H9 (cell line): ENCODE data around the gene PRR3. TPM values are rescaled to one million over a fixed set of nuclear protein-coding genes. Genes with fewer than 3 reads are reported as not detected.

Experiments
- DNase-seq: peaks from one replicate; pipeline ENCODE4 v3.0.0-alpha.2; 2017
- H2AFZ ChIP-seq: one replicate; pipeline ENCODE4 v1.6.1; 2013; ENCODE audit warnings: mild to moderate bottlenecking, low read length, control low read depth, moderate library complexity
- H2AK5ac ChIP-seq: 2 replicates; pipeline ENCODE4 v1.6.1; 2013; ENCODE audit warnings: low read length, control low read depth, mixed read lengths; ENCODE audit not compliant: insufficient read length
- H2BK120ac ChIP-seq: one replicate; pipeline ENCODE4 v1.6.1; 2013; ENCODE audit warnings: low read depth, mild to moderate bottlenecking, low read length, control low read depth, inconsistent platforms; ENCODE audit not compliant: poor library complexity, severe bottlenecking
- H2BK12ac ChIP-seq: 2 replicates; pipeline ENCODE4 v1.6.1; 2013; ENCODE audit warnings: low read length, control low read depth, mixed read lengths, low read depth; ENCODE audit not compliant: insufficient read length
- H2BK15ac ChIP-seq: 2 replicates; pipeline ENCODE4 v1.6.1; 2013; ENCODE audit warnings: low read depth, low read length, control low read depth
- H2BK20ac ChIP-seq: one replicate; pipeline ENCODE4 v1.6.1; 2013; ENCODE audit warnings: low read depth, mild to moderate bottlenecking, low read length, control low read depth, inconsistent platforms; ENCODE audit not compliant: poor library complexity, severe bottlenecking
- H2BK5ac ChIP-seq: 2 replicates; pipeline ENCODE4 v1.6.1; 2013; ENCODE audit warnings: low read length, control low read depth, mixed read lengths; ENCODE audit not compliant: insufficient read length
- H3K14ac ChIP-seq: 2 replicates; pipeline ENCODE4 v1.6.1; 2013; ENCODE audit warnings: low read length, control low read depth; ENCODE audit not compliant: insufficient read depth
- H3K18ac ChIP-seq: 2 replicates; pipeline ENCODE4 v1.6.1; 2013; ENCODE audit warnings: low read depth, mild to moderate bottlenecking, mixed read lengths, low read length, control low read depth; ENCODE audit not compliant: insufficient read length
- H3K23ac ChIP-seq: 2 replicates; pipeline ENCODE4 v1.6.1; 2013; ENCODE audit warnings: low read length, control low read depth, mixed read lengths, low read depth; ENCODE audit not compliant: insufficient read length
- H3K23me2 ChIP-seq: 2 replicates; pipeline ENCODE4 v1.6.1; 2013; ENCODE audit warnings: low read depth, mild to moderate bottlenecking, mixed read lengths, low read length, control low read depth; ENCODE audit not compliant: insufficient read length, poor library complexity, severe bottlenecking
- H3K27ac ChIP-seq: 2 replicates; pipeline ENCODE4 v1.5.1; 2013; ENCODE audit warnings: low read length, control low read depth, mixed read lengths, low read depth; ENCODE audit not compliant: insufficient read length
- H3K27me3 ChIP-seq: 2 replicates; pipeline ENCODE4 v1.6.1; 2013; ENCODE audit warnings: low read length, control low read depth, inconsistent platforms; ENCODE audit not compliant: insufficient read depth
- H3K4ac ChIP-seq: 2 replicates; pipeline ENCODE4 v1.6.1; 2013; ENCODE audit warnings: low read depth, mild to moderate bottlenecking, control low read depth, inconsistent platforms, low read length, moderate library complexity
- H3K4me1 ChIP-seq: 2 replicates; pipeline ENCODE4 v1.6.1; 2013; ENCODE audit warnings: low read length, control low read depth, inconsistent platforms; ENCODE audit not compliant: insufficient read depth
- H3K4me2 ChIP-seq: 2 replicates; pipeline ENCODE4 v1.6.1; 2013; ENCODE audit warnings: low read length, control low read depth, mixed read lengths; ENCODE audit not compliant: insufficient read length, insufficient read depth
- H3K56ac ChIP-seq: 2 replicates; pipeline ENCODE4 v1.6.1; 2013; ENCODE audit warnings: low read depth, mild to moderate bottlenecking, mixed read lengths, low read length, control low read depth; ENCODE audit not compliant: insufficient read length
- H3K79me1 ChIP-seq: 2 replicates; pipeline ENCODE4 v1.6.1; 2013; ENCODE audit warnings: low read depth, mild to moderate bottlenecking, moderate library complexity, low read length, control low read depth, inconsistent platforms; ENCODE audit not compliant: insufficient read depth, poor library complexity, severe bottlenecking
- H3K79me2 ChIP-seq: 2 replicates; pipeline ENCODE4 v1.6.1; 2013; ENCODE audit warnings: low read length, control low read depth, inconsistent platforms; ENCODE audit not compliant: insufficient read depth
- H3K9ac ChIP-seq: 2 replicates; pipeline ENCODE4 v1.6.1; 2013; ENCODE audit warnings: low read length, control low read depth, mixed read lengths; ENCODE audit not compliant: insufficient read length; ENCODE audit errors: extremely low read depth
- H3K9me3 ChIP-seq: one replicate; pipeline ENCODE4 v1.6.1; 2013; ENCODE audit warnings: low read depth, low read length, inconsistent platforms; ENCODE audit not compliant: control insufficient read depth
- H3T11ph ChIP-seq: one replicate; pipeline ENCODE4 v1.6.1; 2013; ENCODE audit warnings: mild to moderate bottlenecking, low read length, control low read depth, inconsistent platforms
- H4K20me1 ChIP-seq: one replicate; pipeline ENCODE4 v1.6.1; 2013; ENCODE audit not compliant: control insufficient read depth, insufficient read length, insufficient read depth
- H4K5ac ChIP-seq: 2 replicates; pipeline ENCODE4 v1.6.1; 2013; ENCODE audit warnings: low read depth, mild to moderate bottlenecking, mixed read lengths, low read length, control low read depth; ENCODE audit not compliant: insufficient read length
- H4K8ac ChIP-seq: replicated peaks from 2 replicates; pipeline ENCODE4 v1.6.1; 2013; ENCODE audit warnings: low read length, control low read depth, mixed read lengths, low read depth; ENCODE audit not compliant: insufficient read length
- H4K91ac ChIP-seq: 2 replicates; pipeline ENCODE4 v1.6.1; 2013; ENCODE audit warnings: low read depth, mild to moderate bottlenecking, moderate library complexity, mixed read lengths, low read length, control low read depth; ENCODE audit not compliant: insufficient read length
- H3K27ac Mint-ChIP-seq, 3 experiments: 2 replicates in 2 of 3; 3 replicates in 1 of 3; pipeline ENCODE4 v1.8.0; 2020 to 2021; ENCODE audit warnings: mixed read lengths in 3 of 3, mild to moderate bottlenecking in 1 of 3, moderate library complexity in 1 of 3
- H3K27me3 Mint-ChIP-seq: 2 replicates; pipeline ENCODE4 v1.8.0; 2021; ENCODE audit warnings: low read depth, mild to moderate bottlenecking, moderate library complexity, mixed read lengths
- H3K36me3 Mint-ChIP-seq, 3 experiments: 2 replicates in 2 of 3; 3 replicates in 1 of 3; pipeline ENCODE4 v1.8.0; 2020 to 2021; ENCODE audit warnings: low read depth in 3 of 3, mixed read lengths in 3 of 3; ENCODE audit not compliant: insufficient read depth in 1 of 3
- H3K4me1 Mint-ChIP-seq, 2 experiments: 2 replicates each; pipeline ENCODE4 v1.8.0; 2020; ENCODE audit warnings: mixed read lengths in 2 of 2
- H3K4me3 Mint-ChIP-seq, 2 experiments: 2 replicates in 1 of 2; 3 replicates in 1 of 2; pipeline ENCODE4 v1.8.0; 2020 to 2021; ENCODE audit warnings: mild to moderate bottlenecking in 2 of 2, mixed read lengths in 2 of 2, moderate library complexity in 1 of 2
- H3K9me3 Mint-ChIP-seq, 2 experiments: 2 replicates in 1 of 2; 3 replicates in 1 of 2; pipeline ENCODE4 v1.8.0; 2020; ENCODE audit warnings: mild to moderate bottlenecking in 2 of 2, mixed read lengths in 2 of 2, moderate library complexity in 1 of 2
- CTCF ChIP-seq: fragments of 200-600 bp; sonication (generic); conservative IDR thresholded peaks from 3 replicates; pipeline ENCODE4 v1.8.0; 2021; ENCODE audit warnings: antibody characterized with exemption, mild to moderate bottlenecking
- WGBS: extraction: QIAGEN DNeasy Blood & Tissue Kit; methylation state at CpG from one replicate; pipeline ENCODE4 v1.1.7; 2013; ENCODE audit warnings: missing lambda C conversion rate, low lambda C conversion rate, mixed read lengths; ENCODE audit not compliant: insufficient read length; ENCODE audit errors: extremely low coverage; 5-methylcytosine and 5-hydroxymethylcytosine counted together
- total RNA-seq: library from RNA; stranded (reverse); gene quantifications from 2 replicates; pipeline ENCODE4 v1.2.1, GENCODE V29; 2021

Gene PRR3
- total RNA-seq, 1 experiment from 2014 or later: 17.0 TPM

GRCh38 chr6:30557683-30557981, 537 bp downstream of the PRR3 start:
- Histone ChIP-seq H3K4ac (no peak overlapping the region), H2AFZ (no peak overlapping the region), H4K20me1 (no peaks in the 10 kb centered on the region), H2BK15ac (no peak overlapping the region), H3K9ac (peak overlapping the region; percentile 81), H3K4me2 (peak overlapping the region; percentile 82), H3K27me3 (no peaks in the 10 kb centered on the region), H3K23me2 (peaks cover 14% of the 10 kb centered on the region), H3K9me3 (no peaks in the 10 kb centered on the region), H2AK5ac (no peak overlapping the region), H3T11ph (no peak overlapping the region), H3K23ac (no peak overlapping the region), H3K56ac (no peak overlapping the region), H3K79me1 (peaks cover 2% of the 10 kb centered on the region), H3K18ac (peak overlapping the region; percentile 95), H2BK5ac (no peak overlapping the region), H3K14ac (peak overlapping the region; percentile 91; the same call in 1 of the 2 replicates), H3K79me2 (peaks cover 5% of the 10 kb centered on the region; the same call in 1 of the 2 replicates), H2BK20ac (no peak overlapping the region), H4K91ac (no peak overlapping the region), H3K27ac (no peak overlapping the region), H2BK12ac (no peak overlapping the region), H4K5ac (no peak overlapping the region), H2BK120ac (no peak overlapping the region), H4K8ac (no peak overlapping the region), H3K4me1 (no peaks in the 10 kb centered on the region)
- no CpG with 5 or more reads among the region's 6 CpGs for WGBS
- H3K4me3 Mint-ChIP-seq: peak overlapping the region; percentile 94 to 95
- no peak for TF ChIP-seq CTCF
- no peaks in the 10 kb centered on the region; a peak in 1 of 5 replicates for H3K9me3 Mint-ChIP-seq
- H3K27ac Mint-ChIP-seq: peak overlapping the region; percentile 99 to 100 (median 100); a peak in 6 of 7 replicates
- H3K36me3 Mint-ChIP-seq: peaks cover 30 to 67% (median 50%) of the 10 kb centered on the region in 3 experiments
- no peaks in the 10 kb centered on the region; the same call in 1 of the 2 replicates for H3K27me3 Mint-ChIP-seq
- peaks cover 15 to 17% of the 10 kb centered on the region in 2 experiments for H3K4me1 Mint-ChIP-seq
- DNase-seq: no peak
